ENCODE data around the gene DPYSL4. TPM values are rescaled to one million over a fixed set of nuclear protein-coding genes. Genes with fewer than 3 reads are reported as not detected.
A peak's percentile ranks its signal among the peaks of the same experiment; 100 is the strongest.

Gene DPYSL4
- total RNA-seq, 6 donors from 2014 or later: 0.11 to 2.2 (median 0.79) TPM; not detected in 1

DNA sequence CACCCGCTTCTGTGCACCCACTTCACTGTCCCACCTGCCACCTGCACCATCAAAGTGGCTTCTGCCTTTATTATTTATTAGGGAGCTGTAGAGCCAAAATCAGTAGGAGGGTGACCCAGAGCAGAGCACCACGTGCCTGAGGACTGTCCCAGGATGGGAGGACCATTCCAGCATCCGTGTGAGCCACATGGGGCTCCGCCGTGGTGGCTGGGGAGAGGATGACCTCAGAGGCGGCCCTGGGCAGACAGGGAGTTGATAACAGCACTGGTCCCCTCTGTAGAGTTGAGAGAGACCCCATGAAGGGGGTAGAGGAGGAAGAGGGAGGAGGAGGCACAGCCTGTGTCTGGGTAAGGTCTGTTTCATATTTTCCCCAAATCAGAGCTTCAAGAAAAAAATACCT, 8.7 kb upstream of the DPYSL4 start:
- Histone ChIP-seq H3K4me1 (peaks cover 0 to 5% (median 0%) of the 10 kb centered on the region in 4 donors), H3K27ac (no peak overlapping the region), H3K36me3 (no peaks in the 10 kb centered on the region), H3K4me3 (no peak overlapping the region), H3K9me3 (no peaks in the 10 kb centered on the region), H3K27me3 (peaks cover 0 to 3% (median 0%) of the 10 kb centered on the region in 4 donors)
- WGBS, 2 donors: 78 to 79% methylated on average over 6 of the region's 6 CpGs
- DNase-seq (no peak), ATAC-seq (ENCODE audit: low FRiP score in 2 of 2) (no peak)
- TF ChIP-seq EP300 (IDR thresholded peaks at IDR 0.05) (no peak), POLR2AphosphoS5 (IDR thresholded peaks at IDR 0.05) (no peak), POLR2A (IDR thresholded peaks at IDR 0.05) (no peak)
- TF ChIP-seq, protein P1, sequence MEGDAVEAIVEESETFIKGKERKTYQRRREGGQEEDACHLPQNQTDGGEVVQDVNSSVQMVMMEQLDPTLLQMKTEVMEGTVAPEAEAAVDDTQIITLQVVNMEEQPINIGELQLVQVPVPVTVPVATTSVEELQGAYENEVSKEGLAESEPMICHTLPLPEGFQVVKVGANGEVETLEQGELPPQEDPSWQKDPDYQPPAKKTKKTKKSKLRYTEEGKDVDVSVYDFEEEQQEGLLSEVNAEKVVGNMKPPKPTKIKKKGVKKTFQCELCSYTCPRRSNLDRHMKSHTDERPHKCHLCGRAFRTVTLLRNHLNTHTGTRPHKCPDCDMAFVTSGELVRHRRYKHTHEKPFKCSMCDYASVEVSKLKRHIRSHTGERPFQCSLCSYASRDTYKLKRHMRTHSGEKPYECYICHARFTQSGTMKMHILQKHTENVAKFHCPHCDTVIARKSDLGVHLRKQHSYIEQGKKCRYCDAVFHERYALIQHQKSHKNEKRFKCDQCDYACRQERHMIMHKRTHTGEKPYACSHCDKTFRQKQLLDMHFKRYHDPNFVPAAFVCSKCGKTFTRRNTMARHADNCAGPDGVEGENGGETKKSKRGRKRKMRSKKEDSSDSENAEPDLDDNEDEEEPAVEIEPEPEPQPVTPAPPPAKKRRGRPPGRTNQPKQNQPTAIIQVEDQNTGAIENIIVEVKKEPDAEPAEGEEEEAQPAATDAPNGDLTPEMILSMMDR (IDR thresholded peaks at IDR 0.05): no peak

DNA sequence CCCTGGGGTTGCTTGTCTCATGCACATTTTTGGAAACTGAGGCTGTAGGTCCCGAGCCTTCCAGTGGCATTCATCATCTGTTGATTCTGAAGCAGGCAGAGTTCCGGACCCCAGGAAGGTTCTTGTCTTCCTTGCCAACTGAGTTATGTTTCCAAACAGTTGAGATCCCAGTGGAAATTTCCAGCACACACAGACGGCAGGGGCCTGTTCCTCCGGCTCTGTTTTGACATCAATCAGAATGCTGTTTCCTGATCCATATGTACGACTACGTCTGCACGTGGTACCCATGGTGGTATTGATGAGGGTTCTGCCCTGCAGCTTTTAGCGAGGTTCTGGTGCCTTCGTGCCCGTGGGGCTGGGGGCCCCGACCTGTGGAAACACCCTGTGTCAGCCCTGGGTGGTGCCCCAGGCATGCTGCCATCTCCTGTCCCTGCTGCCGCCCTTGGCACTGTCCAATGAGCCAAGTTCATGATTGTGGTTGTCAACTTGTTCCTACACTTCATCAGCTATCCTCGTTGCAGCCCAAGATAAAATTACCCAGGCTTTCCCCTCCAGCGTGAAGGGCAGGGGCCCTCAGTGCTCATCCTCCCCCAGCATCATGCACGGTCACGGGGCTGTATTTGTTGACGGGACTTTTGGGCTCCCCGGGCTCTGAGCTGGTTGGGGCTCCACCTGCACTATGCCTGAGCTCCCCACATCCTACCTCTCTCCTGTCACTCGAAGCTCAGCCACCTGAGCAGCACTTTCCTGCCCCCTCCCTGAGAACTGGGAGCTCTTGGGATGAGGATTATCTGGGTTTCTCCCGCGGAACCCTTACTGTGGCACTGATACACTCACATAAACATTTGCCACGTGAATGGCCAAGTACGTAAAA, 7.8 kb upstream of the DPYSL4 start:
- peaks cover 0 to 5% (median 0%) of the 10 kb centered on the region in 4 donors for H3K4me1 ChIP-seq
- H3K36me3 ChIP-seq: no peaks in the 10 kb centered on the region
- H3K27ac ChIP-seq: no peak overlapping the region
- DNase-seq: peak in 1 of 2 donors; percentile 55
- H3K27me3 ChIP-seq: peaks cover 0 to 3% (median 0%) of the 10 kb centered on the region in 4 donors
- no peak overlapping the region for H3K4me3 ChIP-seq
- no peaks in the 10 kb centered on the region for H3K9me3 ChIP-seq
- WGBS, 2 donors: 76 to 82% methylated on average over 13 to 23 of the region's 23 CpGs
- no peak for ATAC-seq (ENCODE audit: low FRiP score in 2 of 2)
- no peak for TF ChIP-seq POLR2A (IDR thresholded peaks at IDR 0.05)
- no peak for TF ChIP-seq EP300 (IDR thresholded peaks at IDR 0.05)

DNA sequence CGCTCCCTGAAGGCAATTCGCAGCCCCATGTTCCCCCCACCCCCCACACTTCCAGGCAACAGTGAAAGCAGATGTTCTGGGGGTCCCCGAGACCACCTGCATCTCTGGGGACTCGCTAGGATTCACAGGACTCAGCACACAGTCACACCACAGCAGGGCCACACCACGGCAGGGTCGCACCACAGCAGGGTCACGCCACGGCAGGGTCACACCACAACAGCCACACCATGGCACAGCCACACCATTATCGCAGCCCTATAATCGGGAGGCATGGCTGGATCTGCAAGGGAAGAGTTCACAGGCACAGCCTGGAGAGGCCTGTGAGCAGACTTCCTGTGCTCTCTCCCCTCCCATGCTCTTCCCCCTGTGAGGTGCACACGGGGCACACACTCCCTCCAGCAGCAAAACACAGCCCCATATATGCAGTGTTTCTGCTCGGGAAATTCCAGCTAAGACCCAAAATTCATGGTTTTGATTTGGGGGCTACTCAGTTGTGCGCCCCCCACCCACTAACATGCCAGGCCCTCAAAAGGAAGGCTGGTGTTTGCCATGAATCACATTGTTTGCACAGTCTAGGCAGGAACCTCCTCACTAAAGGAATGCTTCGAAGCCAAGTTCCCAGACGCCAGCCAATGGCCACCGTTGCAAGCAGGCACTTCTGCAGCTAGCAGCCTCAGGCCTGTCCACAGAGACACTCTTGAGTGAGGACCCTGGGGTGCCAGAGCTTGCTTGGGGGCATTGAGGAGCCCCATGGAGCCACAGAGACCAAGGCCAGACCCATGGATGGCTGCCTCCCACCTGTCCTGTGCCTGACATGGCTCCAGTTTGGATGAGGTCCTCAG, 7.0 kb upstream of the DPYSL4 start:
- Histone ChIP-seq H3K4me3 (no peak overlapping the region), H3K27ac (no peak overlapping the region), H3K4me1 (peaks cover 0 to 5% (median 0%) of the 10 kb centered on the region in 4 donors), H3K9me3 (no peaks in the 10 kb centered on the region), H3K36me3 (no peaks in the 10 kb centered on the region), H3K27me3 (peaks cover 0 to 4% (median 0%) of the 10 kb centered on the region in 4 donors)
- no peak for TF ChIP-seq EP300 (IDR thresholded peaks at IDR 0.05)
- no peak for TF ChIP-seq POLR2AphosphoS5 (IDR thresholded peaks at IDR 0.05)
- TF ChIP-seq, protein P1 (IDR thresholded peaks at IDR 0.05): no peak
- TF ChIP-seq POLR2A (IDR thresholded peaks at IDR 0.05): no peak
- ATAC-seq (ENCODE audit: low FRiP score in 2 of 2) (peak in 1 of 2 donors; percentile 16), DNase-seq (no peak)
- 76 to 79% methylated on average over 9 to 16 of the region's 16 CpGs for WGBS, 2 donors

DNA sequence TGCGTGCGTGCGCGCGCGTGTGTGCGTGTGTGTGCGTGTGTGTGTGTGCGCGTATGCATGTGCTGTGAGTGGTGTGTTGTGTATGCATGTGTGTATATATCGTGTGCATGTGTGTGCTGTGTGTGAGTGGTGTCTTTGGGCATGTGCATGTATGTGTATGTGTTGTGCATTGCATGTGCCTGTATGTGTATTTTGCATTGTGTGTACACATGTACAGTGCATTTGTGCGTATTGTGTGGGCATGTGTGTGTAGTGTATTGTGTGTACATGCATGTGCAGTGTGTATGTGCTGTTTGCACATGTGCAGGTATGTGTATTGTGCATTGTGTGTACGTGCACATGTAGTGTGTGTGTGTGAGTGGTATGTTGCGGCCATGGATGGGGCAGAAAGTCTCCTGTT, 6.0 kb upstream of the DPYSL4 start:
- 49 to 55% methylated on average over 13 to 14 of the region's 14 CpGs for WGBS, 2 donors
- no peaks in the 10 kb centered on the region for H3K9me3 ChIP-seq
- no peak for TF ChIP-seq POLR2AphosphoS5 (IDR thresholded peaks at IDR 0.05)
- no peak for TF ChIP-seq POLR2A (IDR thresholded peaks at IDR 0.05)
- TF ChIP-seq, protein P1 (IDR thresholded peaks at IDR 0.05): no peak
- no peak for TF ChIP-seq EP300 (IDR thresholded peaks at IDR 0.05)
- peaks cover 2 to 10% (median 4%) of the 10 kb centered on the region in 4 donors for H3K4me1 ChIP-seq
- H3K27me3 ChIP-seq: peaks cover 0 to 14% (median 8%) of the 10 kb centered on the region in 4 donors
- no peak for ATAC-seq (ENCODE audit: low FRiP score in 2 of 2)
- no peak for DNase-seq
- no peak overlapping the region for H3K27ac ChIP-seq
- H3K4me3 ChIP-seq: no peak overlapping the region
- H3K36me3 ChIP-seq: no peaks in the 10 kb centered on the region

Data from upper lobe of left lung (tissue), 6 donors.